Measurements from ENCODE around the gene ENTREP3.

DNA sequence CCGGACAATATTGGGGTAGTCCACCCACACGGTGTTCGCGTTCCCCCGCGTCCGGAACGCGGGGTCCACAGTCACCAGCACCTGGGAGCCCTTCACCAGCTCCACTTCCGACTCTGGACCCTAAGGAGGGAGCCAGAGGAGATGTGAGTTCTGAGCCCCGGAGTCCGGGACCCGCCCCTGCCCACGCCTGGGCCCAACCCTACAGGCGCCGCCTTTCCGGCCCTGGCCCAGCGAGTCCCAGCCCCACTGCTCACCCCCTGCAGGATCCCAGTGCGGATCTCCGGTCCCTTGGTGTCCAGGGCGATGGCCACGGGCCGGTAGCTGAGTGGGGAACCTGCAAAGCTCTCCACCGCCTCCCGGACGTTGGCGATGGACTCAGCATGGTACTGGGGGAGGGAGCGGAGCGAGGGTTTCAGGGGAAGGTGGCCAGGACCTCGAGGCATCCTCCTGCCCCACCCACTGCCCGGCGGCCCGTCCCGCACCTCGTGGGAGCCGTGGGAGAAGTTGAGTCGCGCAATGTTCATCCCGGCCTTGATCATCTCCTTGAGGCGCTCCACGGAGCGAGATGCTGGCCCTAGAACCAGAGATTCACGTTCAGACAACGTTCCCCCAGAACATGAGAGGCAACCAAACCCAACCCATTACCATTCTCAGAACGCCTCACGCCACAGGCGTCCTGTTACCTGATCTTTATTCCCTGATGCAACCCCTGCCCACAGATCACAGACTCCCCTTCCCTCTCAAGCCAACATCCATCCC, 40.1 kb upstream of the ENTREP3 start:
- TF ChIP-seq EZH2phosphoT487 (IDR thresholded peaks at IDR 0.05; ENCODE audit: borderline replicate concordance, low read depth, low read length) = no peak
- TF ChIP-seq, protein P1, sequence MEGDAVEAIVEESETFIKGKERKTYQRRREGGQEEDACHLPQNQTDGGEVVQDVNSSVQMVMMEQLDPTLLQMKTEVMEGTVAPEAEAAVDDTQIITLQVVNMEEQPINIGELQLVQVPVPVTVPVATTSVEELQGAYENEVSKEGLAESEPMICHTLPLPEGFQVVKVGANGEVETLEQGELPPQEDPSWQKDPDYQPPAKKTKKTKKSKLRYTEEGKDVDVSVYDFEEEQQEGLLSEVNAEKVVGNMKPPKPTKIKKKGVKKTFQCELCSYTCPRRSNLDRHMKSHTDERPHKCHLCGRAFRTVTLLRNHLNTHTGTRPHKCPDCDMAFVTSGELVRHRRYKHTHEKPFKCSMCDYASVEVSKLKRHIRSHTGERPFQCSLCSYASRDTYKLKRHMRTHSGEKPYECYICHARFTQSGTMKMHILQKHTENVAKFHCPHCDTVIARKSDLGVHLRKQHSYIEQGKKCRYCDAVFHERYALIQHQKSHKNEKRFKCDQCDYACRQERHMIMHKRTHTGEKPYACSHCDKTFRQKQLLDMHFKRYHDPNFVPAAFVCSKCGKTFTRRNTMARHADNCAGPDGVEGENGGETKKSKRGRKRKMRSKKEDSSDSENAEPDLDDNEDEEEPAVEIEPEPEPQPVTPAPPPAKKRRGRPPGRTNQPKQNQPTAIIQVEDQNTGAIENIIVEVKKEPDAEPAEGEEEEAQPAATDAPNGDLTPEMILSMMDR (conservative IDR thresholded peaks at IDR 0.05; ENCODE audit: low read length) = no peak
